WTC11 (cell line): ENCODE data around the gene POC1A. TPM values are rescaled to one million over a fixed set of nuclear protein-coding genes. Genes with fewer than 3 reads are reported as not detected.
A peak's percentile ranks its signal among the peaks of the same experiment; 100 is the strongest.

Source experiments
- ATAC-seq: fragments of 200-7000 bp; cut with Tn5 transposase; 2 replicates; pipeline ENCODE4 v1.10.0; 2021; ENCODE audit warnings: mild to moderate bottlenecking, moderate library complexity
- CTCF ChIA-PET: fragments of 300-600 bp; sonication (Branson Sonifier 250); formaldehyde crosslinking; loops from one replicate; lab custom pipeline; 2021; ENCODE audit warnings: antibody characterized with exemption; lab: Charles Lee
- POLR2A ChIA-PET: fragments of 350-600 bp; sonication (Branson Sonifier 250); formaldehyde crosslinking; loops from one replicate; lab custom pipeline; 2021; ENCODE audit warnings: antibody characterized with exemption; lab: Charles Lee
- DNase-seq: peaks from one replicate; pipeline ENCODE4 v3.0.0; 2021; ENCODE audit warnings: low spot score
- H3K27ac Mint-ChIP-seq: 2 replicates; pipeline ENCODE4 v1.8.0; 2021; ENCODE audit warnings: mixed read lengths
- H3K27me3 Mint-ChIP-seq: 2 replicates; pipeline ENCODE4 v1.8.0; 2021; ENCODE audit warnings: low read depth, mild to moderate bottlenecking, moderate library complexity, mixed read lengths
- H3K36me3 Mint-ChIP-seq: 2 replicates; pipeline ENCODE4 v1.8.0; 2021; ENCODE audit warnings: mixed read lengths
- H3K4me1 Mint-ChIP-seq: 2 replicates; pipeline ENCODE4 v1.8.0; 2022; ENCODE audit warnings: mixed read lengths
- H3K4me3 Mint-ChIP-seq: 2 replicates; pipeline ENCODE4 v1.8.0; 2021; ENCODE audit warnings: mild to moderate bottlenecking, moderate library complexity, mixed read lengths
- H3K9me3 Mint-ChIP-seq: 2 replicates; pipeline ENCODE4 v1.8.0; 2021; ENCODE audit warnings: mixed read lengths
- CREB1 ChIP-seq: sonication (generic); formaldehyde crosslinking; IDR thresholded peaks from 2 replicates; pipeline ENCODE4 v1.8.0; 2023; ENCODE audit warnings: mild to moderate bottlenecking, missing genetic modification reagents
- ESRRA ChIP-seq: sonication (generic); formaldehyde crosslinking; IDR thresholded peaks from 2 replicates; pipeline ENCODE4 v1.8.1; 2022; ENCODE audit warnings: mild to moderate bottlenecking, missing genetic modification reagents, borderline replicate concordance
- GABPB1 ChIP-seq: sonication (generic); formaldehyde crosslinking; IDR thresholded peaks from 2 replicates; pipeline ENCODE4 v1.8.1; 2023; ENCODE audit warnings: mild to moderate bottlenecking, missing genetic modification reagents
- HMGA2 ChIP-seq: fragments of 250-450 bp; sonication (Bioruptor Pico); IDR thresholded peaks from 2 replicates; pipeline ENCODE4 v1.4.0; 2021; ENCODE audit warnings: mild to moderate bottlenecking, moderate library complexity
- NFATC4 ChIP-seq: fragments of 250-450 bp; sonication (Bioruptor Pico); IDR thresholded peaks from 2 replicates; pipeline ENCODE4 v1.9.0; 2021; ENCODE audit warnings: mild to moderate bottlenecking
- NFE2L1 ChIP-seq: sonication (generic); formaldehyde crosslinking; IDR thresholded peaks from 2 replicates; pipeline ENCODE4 v1.8.1; 2023; ENCODE audit warnings: missing genetic modification reagents
- NFYB ChIP-seq: sonication (generic); formaldehyde crosslinking; conservative IDR thresholded peaks from 2 replicates; pipeline ENCODE4 v1.8.0; 2022; ENCODE audit warnings: low read depth, missing genetic modification reagents
- NR2C2 ChIP-seq: sonication (generic); formaldehyde crosslinking; IDR thresholded peaks from 2 replicates; pipeline ENCODE4 v1.8.0; 2022; ENCODE audit warnings: mild to moderate bottlenecking, missing genetic modification reagents
- NR3C1 ChIP-seq: sonication (generic); formaldehyde crosslinking; conservative IDR thresholded peaks from 2 replicates; pipeline ENCODE4 v1.8.1; 2023; ENCODE audit warnings: low read depth, mild to moderate bottlenecking, missing genetic modification reagents
- OVOL2 ChIP-seq: fragments of 250-450 bp; sonication (Bioruptor Pico); IDR thresholded peaks from 2 replicates; pipeline ENCODE4 v1.9.0; 2021; ENCODE audit warnings: mild to moderate bottlenecking, borderline replicate concordance
- RORB ChIP-seq: fragments of 250-450 bp; sonication (Bioruptor Pico); IDR thresholded peaks from 2 replicates; pipeline ENCODE4 v1.9.0; 2021; ENCODE audit warnings: mild to moderate bottlenecking
- SMAD3 ChIP-seq: sonication (generic); formaldehyde crosslinking; IDR thresholded peaks from 2 replicates; pipeline ENCODE4 v1.8.0; 2022; ENCODE audit warnings: missing genetic modification reagents, mild to moderate bottlenecking, borderline replicate concordance
- SMAD4 ChIP-seq: sonication (generic); formaldehyde crosslinking; IDR thresholded peaks from 2 replicates; pipeline ENCODE4 v1.8.0; 2022; ENCODE audit warnings: mild to moderate bottlenecking, missing genetic modification reagents
- SOX15 ChIP-seq: fragments of 250-450 bp; sonication (Bioruptor Pico); IDR thresholded peaks from 2 replicates; pipeline ENCODE4 v1.9.0; 2021; ENCODE audit warnings: mild to moderate bottlenecking
- TEAD4 ChIP-seq: sonication (generic); formaldehyde crosslinking; IDR thresholded peaks from 2 replicates; pipeline ENCODE4 v1.8.0; 2022; ENCODE audit warnings: mild to moderate bottlenecking, missing genetic modification reagents
- ZBTB21 ChIP-seq: sonication (generic); formaldehyde crosslinking; IDR thresholded peaks from 2 replicates; pipeline ENCODE4 v1.8.1; 2023; ENCODE audit warnings: mild to moderate bottlenecking, missing genetic modification reagents, borderline replicate concordance
- ZNF219 ChIP-seq: sonication (generic); formaldehyde crosslinking; IDR thresholded peaks from 2 replicates; pipeline ENCODE4 v1.8.0; 2023; ENCODE audit warnings: missing genetic modification reagents, mild to moderate bottlenecking, borderline replicate concordance
- ZNF232 ChIP-seq: sonication (generic); formaldehyde crosslinking; IDR thresholded peaks from 2 replicates; pipeline ENCODE4 v1.8.0; 2022; ENCODE audit warnings: mild to moderate bottlenecking, missing genetic modification reagents
- ZNF263 ChIP-seq: sonication (generic); formaldehyde crosslinking; IDR thresholded peaks from 2 replicates; pipeline ENCODE4 v1.8.1; 2022; ENCODE audit warnings: low read depth, mild to moderate bottlenecking, moderate library complexity, missing genetic modification reagents
- ZNF423 ChIP-seq: fragments of 250-450 bp; sonication (Bioruptor Pico); IDR thresholded peaks from 2 replicates; pipeline ENCODE4 v2.1.2; 2022; ENCODE audit warnings: mild to moderate bottlenecking, moderate library complexity
- ZNF671 ChIP-seq: fragments of 250-450 bp; sonication (Bioruptor Pico); IDR thresholded peaks from 2 replicates; pipeline ENCODE4 v1.8.0; 2021; ENCODE audit warnings: mild to moderate bottlenecking
- total RNA-seq: library from RNA; stranded (reverse); gene quantifications from 3 replicates; pipeline ENCODE4 v1.2.3, GENCODE V29; 2021
- TF ChIP-seq, protein P1 (sequence below): sonication (generic); formaldehyde crosslinking; IDR thresholded peaks from 2 replicates; pipeline ENCODE4 v1.8.0; 2022; ENCODE audit warnings: mild to moderate bottlenecking, missing genetic modification reagents
- TF ChIP-seq, protein P2 (sequence below): sonication (generic); formaldehyde crosslinking; IDR thresholded peaks from 2 replicates; pipeline ENCODE4 v1.8.1; 2022; ENCODE audit warnings: mild to moderate bottlenecking, missing genetic modification reagents, moderate library complexity, borderline replicate concordance
- TF ChIP-seq, protein P3 (sequence below): sonication (generic); formaldehyde crosslinking; IDR thresholded peaks from 2 replicates; pipeline ENCODE4 v1.8.0; 2022; ENCODE audit warnings: missing genetic modification reagents
- TF ChIP-seq, protein P4 (sequence below): sonication (generic); formaldehyde crosslinking; IDR thresholded peaks from 2 replicates; pipeline ENCODE4 v1.8.0; 2023; ENCODE audit warnings: mild to moderate bottlenecking, missing genetic modification reagents

The POC1A gene
- total RNA-seq, 1 experiment from 2014 or later: 31.3 TPM

DNA sequence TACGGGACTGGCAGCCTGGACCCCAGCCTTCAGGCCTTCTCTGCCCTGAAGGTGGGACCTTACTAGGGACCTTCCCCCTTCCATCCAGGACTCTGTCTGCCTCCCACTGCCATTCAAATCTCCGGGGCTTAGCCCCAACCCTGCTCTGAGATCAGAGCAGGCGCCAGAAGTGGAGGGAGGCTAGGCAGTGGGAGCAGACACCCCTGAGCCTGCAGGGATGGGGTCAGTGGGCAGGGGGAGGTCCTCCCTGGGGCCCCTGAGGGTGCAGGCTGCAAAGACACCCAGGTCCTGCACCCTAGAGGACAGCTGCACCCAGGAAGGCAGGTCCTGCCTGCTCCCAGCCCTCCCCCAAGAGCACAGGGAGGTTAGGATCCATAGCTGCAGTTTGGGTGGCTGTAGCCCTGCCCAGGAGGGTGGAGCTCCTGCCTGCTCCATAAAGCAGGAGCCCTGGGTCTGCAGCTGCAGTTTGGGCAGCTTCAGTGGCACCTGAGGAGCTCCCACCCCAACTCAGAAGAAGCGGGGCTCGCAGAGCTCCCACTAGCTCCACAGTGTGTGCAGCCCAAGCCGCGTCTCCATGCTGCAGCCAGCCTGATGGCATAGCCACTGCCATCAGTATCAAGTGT is 8.1 kb upstream of the POC1A start (continued):
- TF ChIP-seq, protein P1, sequence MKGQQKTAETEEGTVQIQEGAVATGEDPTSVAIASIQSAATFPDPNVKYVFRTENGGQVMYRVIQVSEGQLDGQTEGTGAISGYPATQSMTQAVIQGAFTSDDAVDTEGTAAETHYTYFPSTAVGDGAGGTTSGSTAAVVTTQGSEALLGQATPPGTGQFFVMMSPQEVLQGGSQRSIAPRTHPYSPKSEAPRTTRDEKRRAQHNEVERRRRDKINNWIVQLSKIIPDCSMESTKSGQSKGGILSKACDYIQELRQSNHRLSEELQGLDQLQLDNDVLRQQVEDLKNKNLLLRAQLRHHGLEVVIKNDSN (CRISPR knock-in tag): no peak
- TF ChIP-seq NR2C2 (CRISPR knock-in tag) (no peak), SMAD4 (CRISPR knock-in tag) (no peak), SMAD3 (no peak), ZNF423 (no peak), GABPB1 (no peak), NFYB (CRISPR knock-in tag) (no peak), HMGA2 (CRISPR knock-in tag) (no peak), TEAD4 (no peak), NFE2L1 (CRISPR knock-in tag) (no peak)
- TF ChIP-seq, protein P2, sequence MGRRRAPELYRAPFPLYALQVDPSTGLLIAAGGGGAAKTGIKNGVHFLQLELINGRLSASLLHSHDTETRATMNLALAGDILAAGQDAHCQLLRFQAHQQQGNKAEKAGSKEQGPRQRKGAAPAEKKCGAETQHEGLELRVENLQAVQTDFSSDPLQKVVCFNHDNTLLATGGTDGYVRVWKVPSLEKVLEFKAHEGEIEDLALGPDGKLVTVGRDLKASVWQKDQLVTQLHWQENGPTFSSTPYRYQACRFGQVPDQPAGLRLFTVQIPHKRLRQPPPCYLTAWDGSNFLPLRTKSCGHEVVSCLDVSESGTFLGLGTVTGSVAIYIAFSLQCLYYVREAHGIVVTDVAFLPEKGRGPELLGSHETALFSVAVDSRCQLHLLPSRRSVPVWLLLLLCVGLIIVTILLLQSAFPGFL (CRISPR knock-in tag): no peak
- TF ChIP-seq, protein P3, sequence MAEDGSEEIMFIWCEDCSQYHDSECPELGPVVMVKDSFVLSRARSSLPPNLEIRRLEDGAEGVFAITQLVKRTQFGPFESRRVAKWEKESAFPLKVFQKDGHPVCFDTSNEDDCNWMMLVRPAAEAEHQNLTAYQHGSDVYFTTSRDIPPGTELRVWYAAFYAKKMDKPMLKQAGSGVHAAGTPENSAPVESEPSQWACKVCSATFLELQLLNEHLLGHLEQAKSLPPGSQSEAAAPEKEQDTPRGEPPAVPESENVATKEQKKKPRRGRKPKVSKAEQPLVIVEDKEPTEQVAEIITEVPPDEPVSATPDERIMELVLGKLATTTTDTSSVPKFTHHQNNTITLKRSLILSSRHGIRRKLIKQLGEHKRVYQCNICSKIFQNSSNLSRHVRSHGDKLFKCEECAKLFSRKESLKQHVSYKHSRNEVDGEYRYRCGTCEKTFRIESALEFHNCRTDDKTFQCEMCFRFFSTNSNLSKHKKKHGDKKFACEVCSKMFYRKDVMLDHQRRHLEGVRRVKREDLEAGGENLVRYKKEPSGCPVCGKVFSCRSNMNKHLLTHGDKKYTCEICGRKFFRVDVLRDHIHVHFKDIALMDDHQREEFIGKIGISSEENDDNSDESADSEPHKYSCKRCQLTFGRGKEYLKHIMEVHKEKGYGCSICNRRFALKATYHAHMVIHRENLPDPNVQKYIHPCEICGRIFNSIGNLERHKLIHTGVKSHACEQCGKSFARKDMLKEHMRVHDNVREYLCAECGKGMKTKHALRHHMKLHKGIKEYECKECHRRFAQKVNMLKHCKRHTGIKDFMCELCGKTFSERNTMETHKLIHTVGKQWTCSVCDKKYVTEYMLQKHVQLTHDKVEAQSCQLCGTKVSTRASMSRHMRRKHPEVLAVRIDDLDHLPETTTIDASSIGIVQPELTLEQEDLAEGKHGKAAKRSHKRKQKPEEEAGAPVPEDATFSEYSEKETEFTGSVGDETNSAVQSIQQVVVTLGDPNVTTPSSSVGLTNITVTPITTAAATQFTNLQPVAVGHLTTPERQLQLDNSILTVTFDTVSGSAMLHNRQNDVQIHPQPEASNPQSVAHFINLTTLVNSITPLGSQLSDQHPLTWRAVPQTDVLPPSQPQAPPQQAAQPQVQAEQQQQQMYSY (CRISPR knock-in tag): no peak

DNA sequence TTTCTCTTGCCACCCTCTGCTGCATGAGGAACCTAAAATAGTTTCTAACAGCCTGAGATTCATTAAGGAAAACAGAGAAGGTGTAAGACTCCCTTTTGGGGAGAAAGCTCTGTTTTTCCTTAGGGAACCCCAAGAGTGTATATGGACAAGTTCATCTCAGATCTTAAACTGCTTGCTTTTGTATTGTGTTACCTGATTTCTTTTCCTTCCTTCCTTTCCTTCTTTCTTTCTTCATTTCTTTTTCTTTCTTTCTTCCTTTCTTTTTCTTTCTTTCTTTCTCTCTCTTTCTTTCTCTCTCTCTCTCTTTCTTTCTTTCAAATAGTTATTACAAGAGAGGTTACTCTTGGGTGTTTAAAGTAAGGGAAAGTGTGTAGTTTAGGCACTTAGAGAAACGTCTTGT is 5.3 kb upstream of the POC1A start:
- POLR2A ChIA-PET: no interaction called here
- DNase-seq (no peak), ATAC-seq (no peak)
- Mint-ChIP-seq H3K36me3 (peaks cover 9% of the 10 kb centered on the region), H3K27me3 (peaks cover under 1% of the 10 kb centered on the region; the same call in 1 of the 2 replicates), H3K4me3 (no peak overlapping the region), H3K27ac (peak overlapping the region; percentile 3; the same call in 1 of the 2 replicates), H3K4me1 (peaks cover 21% of the 10 kb centered on the region), H3K9me3 (peaks cover 10% of the 10 kb centered on the region)
- TF ChIP-seq ESRRA (CRISPR knock-in tag): no peak
- TF ChIP-seq ZNF232 (CRISPR knock-in tag): no peak
- TF ChIP-seq, protein P4, sequence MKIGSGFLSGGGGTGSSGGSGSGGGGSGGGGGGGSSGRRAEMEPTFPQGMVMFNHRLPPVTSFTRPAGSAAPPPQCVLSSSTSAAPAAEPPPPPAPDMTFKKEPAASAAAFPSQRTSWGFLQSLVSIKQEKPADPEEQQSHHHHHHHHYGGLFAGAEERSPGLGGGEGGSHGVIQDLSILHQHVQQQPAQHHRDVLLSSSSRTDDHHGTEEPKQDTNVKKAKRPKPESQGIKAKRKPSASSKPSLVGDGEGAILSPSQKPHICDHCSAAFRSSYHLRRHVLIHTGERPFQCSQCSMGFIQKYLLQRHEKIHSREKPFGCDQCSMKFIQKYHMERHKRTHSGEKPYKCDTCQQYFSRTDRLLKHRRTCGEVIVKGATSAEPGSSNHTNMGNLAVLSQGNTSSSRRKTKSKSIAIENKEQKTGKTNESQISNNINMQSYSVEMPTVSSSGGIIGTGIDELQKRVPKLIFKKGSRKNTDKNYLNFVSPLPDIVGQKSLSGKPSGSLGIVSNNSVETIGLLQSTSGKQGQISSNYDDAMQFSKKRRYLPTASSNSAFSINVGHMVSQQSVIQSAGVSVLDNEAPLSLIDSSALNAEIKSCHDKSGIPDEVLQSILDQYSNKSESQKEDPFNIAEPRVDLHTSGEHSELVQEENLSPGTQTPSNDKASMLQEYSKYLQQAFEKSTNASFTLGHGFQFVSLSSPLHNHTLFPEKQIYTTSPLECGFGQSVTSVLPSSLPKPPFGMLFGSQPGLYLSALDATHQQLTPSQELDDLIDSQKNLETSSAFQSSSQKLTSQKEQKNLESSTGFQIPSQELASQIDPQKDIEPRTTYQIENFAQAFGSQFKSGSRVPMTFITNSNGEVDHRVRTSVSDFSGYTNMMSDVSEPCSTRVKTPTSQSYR (CRISPR knock-in tag): no peak
- no peak for TF ChIP-seq SMAD4 (CRISPR knock-in tag)
- no peak for TF ChIP-seq SMAD3
- TF ChIP-seq, protein P1 (CRISPR knock-in tag): no peak
- no peak for TF ChIP-seq NR3C1 (CRISPR knock-in tag)
- TF ChIP-seq CREB1 (CRISPR knock-in tag): no peak
- no peak for TF ChIP-seq RORB
- TF ChIP-seq ZNF671 (CRISPR knock-in tag): no peak
- TF ChIP-seq TEAD4: no peak
- TF ChIP-seq OVOL2 (CRISPR knock-in tag): no peak
- no peak for TF ChIP-seq ZBTB21
- TF ChIP-seq NFATC4 (CRISPR knock-in tag): no peak
- no peak for TF ChIP-seq SOX15
- no peak for TF ChIP-seq ZNF219 (CRISPR knock-in tag)
- TF ChIP-seq ZNF263 (CRISPR knock-in tag): no peak
- CTCF ChIA-PET: interaction anchor here (0.7 to 2.8 kb wide), 4 partner anchors 11 to 114 kb away, joined by 3 to 14 read pairs (median 7); no protein-coding TSS in a partner anchor
